Gastroesophageal sphincter (tissue), 4 donors: ENCODE data around the gene XPOT. TPM values are rescaled to one million over a fixed set of nuclear protein-coding genes. Genes with fewer than 3 reads are reported as not detected.

Experiments
- ATAC-seq: fragments of 150-250 bp; one replicate; pipeline ENCODE4 v1.9.1; 2016; ENCODE audit warnings: mild to moderate bottlenecking, moderate library complexity
- H3K27ac ChIP-seq, 4 donors: fragments of 200-600 bp; sonication (generic) in 3 of 4; 1 replicate in 3 of 4; 2 replicates in 1 of 4; pipeline ENCODE4 v1.5.1; 2016 to 2019
- H3K27me3 ChIP-seq: fragments of 200-600 bp; sonication (generic); one replicate; pipeline ENCODE4 v1.5.1; 2019
- H3K36me3 ChIP-seq, 2 donors: fragments of 200-600 bp; sonication (generic); one replicate each; pipeline ENCODE4 v1.5.1; 2019; ENCODE audit warnings: control low read depth in 1 of 2
- H3K4me1 ChIP-seq, 3 donors: fragments of 200-600 bp; sonication (generic); 1 replicate in 2 of 3; 2 replicates in 1 of 3; pipeline ENCODE4 v1.5.1; 2016 to 2019; ENCODE audit warnings: control low read depth in 2 of 3
- H3K4me3 ChIP-seq, 2 donors: fragments of 200-600 bp; sonication (generic); one replicate each; pipeline ENCODE4 v1.5.1; 2019; ENCODE audit warnings: mild to moderate bottlenecking in 1 of 2, moderate library complexity in 1 of 2
- H3K9me3 ChIP-seq, 3 donors: fragments of 200-600 bp; sonication (generic); one replicate each; pipeline ENCODE4 v1.5.1; 2017 to 2019; ENCODE audit warnings: control low read depth in 2 of 3
- CTCF ChIP-seq, 4 experiments: fragments of 200-600 bp in 2 of 4; fragments of 450-650 bp in 2 of 4; sonication (generic) in 1 of 4; IDR thresholded peaks; one replicate each; pipeline ENCODE4 v1.5.1; 2017 to 2019; ENCODE audit warnings: antibody characterized with exemption in 4 of 4, mild to moderate bottlenecking in 2 of 4, moderate library complexity in 2 of 4
- EP300 ChIP-seq: sonication (generic); formaldehyde crosslinking; IDR thresholded peaks from one replicate; pipeline ENCODE4 v1.6.1; 2017; ENCODE audit warnings: antibody characterized with exemption, mild to moderate bottlenecking
- POLR2A ChIP-seq, 2 donors: fragments of 450-650 bp; IDR thresholded peaks; one replicate each; pipeline ENCODE4 v1.6.1; 2017; ENCODE audit warnings: antibody characterized with exemption in 2 of 2, mild to moderate bottlenecking in 2 of 2, moderate library complexity in 1 of 2
- POLR2AphosphoS5 ChIP-seq: sonication (generic); formaldehyde crosslinking; IDR thresholded peaks from one replicate; pipeline ENCODE4 v1.6.1; 2017; ENCODE audit warnings: antibody characterized with exemption
- WGBS, 2 donors: methylation state at CpG; one replicate each; pipeline ENCODE4 v1.1.5; 2018; ENCODE audit warnings: low coverage in 1 of 2; 5-methylcytosine and 5-hydroxymethylcytosine counted together
- total RNA-seq, 4 donors: library from RNA; depleted of rRNA; stranded (reverse); fragments of >200 nt; gene quantifications; one replicate each; pipeline ENCODE4 v1.1.0, GENCODE V29; 2016

The XPOT gene
- total RNA-seq, 4 donors from 2014 or later: 26.4 to 37.2 (median 32.5) TPM

- Histone ChIP-seq H3K4me3 (no peak overlapping the region), H3K4me1 (peaks cover 0 to 9% (median 0%) of the 10 kb centered on the region in 3 donors), H3K27me3 (no peaks in the 10 kb centered on the region), H3K27ac (no peak overlapping the region), H3K36me3 (peaks cover 0 to 64% of the 10 kb centered on the region in 2 donors), H3K9me3 (no peaks in the 10 kb centered on the region)
- TF ChIP-seq POLR2AphosphoS5 (no peak), CTCF (IDR thresholded peaks at IDR 0.05) (no peak), POLR2A (IDR thresholded peaks at IDR 0.05) (no peak), EP300 (no peak)
- 84 to 100% methylated on average over 2 of the region's 2 CpGs for WGBS, 2 donors
- ATAC-seq: no peak
These were observed 7.2 kb downstream of the XPOT start for GRCh38 chr12:64411427-64411826.

- no peak overlapping the region for H3K27ac ChIP-seq
- no CpG with 5 or more reads among the region's 2 CpGs for WGBS, 2 donors
- H3K36me3 ChIP-seq: peaks cover 0 to 74% of the 10 kb centered on the region in 2 donors
- H3K4me3 ChIP-seq: no peak overlapping the region
- H3K27me3 ChIP-seq: no peaks in the 10 kb centered on the region
- no peak for TF ChIP-seq POLR2AphosphoS5
- TF ChIP-seq CTCF (IDR thresholded peaks at IDR 0.05): no peak
- no peak for TF ChIP-seq EP300
- TF ChIP-seq POLR2A (IDR thresholded peaks at IDR 0.05): no peak
- peaks cover 0 to 4% (median 0%) of the 10 kb centered on the region in 3 donors for H3K4me1 ChIP-seq
- no peak for ATAC-seq
- no peaks in the 10 kb centered on the region for H3K9me3 ChIP-seq
These were observed 8.3 kb downstream of the XPOT start for GRCh38 chr12:64412459-64412858.

- Histone ChIP-seq H3K9me3 (no peaks in the 10 kb centered on the region), H3K4me3 (no peak overlapping the region), H3K27me3 (no peaks in the 10 kb centered on the region), H3K27ac (no peak overlapping the region), H3K4me1 (no peaks in the 10 kb centered on the region), H3K36me3 (peaks cover 0 to 88% of the 10 kb centered on the region in 2 donors)
- no peak for ATAC-seq
- 63 to 73% methylated on average over 2 of the region's 2 CpGs for WGBS, 2 donors
- no peak for TF ChIP-seq EP300
- TF ChIP-seq CTCF (IDR thresholded peaks at IDR 0.05): no peak
- TF ChIP-seq POLR2AphosphoS5: no peak
- TF ChIP-seq POLR2A (IDR thresholded peaks at IDR 0.05): no peak
These were observed 9.7 kb downstream of the XPOT start for GRCh38 chr12:64413884-64414283.

- Histone ChIP-seq H3K36me3 (peaks cover 3 to 100% of the 10 kb centered on the region in 2 donors), H3K4me3 (no peak overlapping the region), H3K4me1 (no peaks in the 10 kb centered on the region), H3K27ac (no peak overlapping the region), H3K9me3 (no peaks in the 10 kb centered on the region), H3K27me3 (no peaks in the 10 kb centered on the region)
- TF ChIP-seq CTCF (IDR thresholded peaks at IDR 0.05) (no peak), POLR2AphosphoS5 (no peak), POLR2A (IDR thresholded peaks at IDR 0.05) (no peak), EP300 (no peak)
- no peak for ATAC-seq
These were observed 14.0 kb downstream of the XPOT start for GRCh38 chr12:64418209-64418608.

GRCh38 chr12:64419696-64420095 is 15.5 kb downstream of the XPOT start:
- no peaks in the 10 kb centered on the region for H3K4me1 ChIP-seq
- ATAC-seq: no peak
- H3K36me3 ChIP-seq: peaks cover 3 to 100% of the 10 kb centered on the region in 2 donors
- H3K9me3 ChIP-seq: no peaks in the 10 kb centered on the region
- TF ChIP-seq EP300 (no peak), CTCF (IDR thresholded peaks at IDR 0.05) (no peak), POLR2A (IDR thresholded peaks at IDR 0.05) (no peak), POLR2AphosphoS5 (no peak)
- H3K4me3 ChIP-seq: no peak overlapping the region
- no peaks in the 10 kb centered on the region for H3K27me3 ChIP-seq
- no peak overlapping the region for H3K27ac ChIP-seq
- 73 to 89% methylated on average over 3 of the region's 3 CpGs for WGBS, 2 donors
